Left colon (tissue), 2 donors: ENCODE measurements around the gene FBXO24. TPM values are rescaled to one million over a fixed set of nuclear protein-coding genes. Genes with fewer than 3 reads are reported as not detected.
"Not testable (repeated sequence)": the region's sequence is repeated elsewhere in the genome, so short reads cannot be mapped to it uniquely, and the experiment has no call there.

Experiments
- ATAC-seq: fragments of 200-7000 bp; cut with Tn5 transposase; one replicate; pipeline ENCODE4 v1.9.1; 2020; ENCODE audit warnings: mild to moderate bottlenecking, moderate library complexity
- DNase-seq, 2 donors: peaks; one replicate each; pipeline ENCODE4 v3.0.0-alpha.2; 2020
- intact Hi-C, 2 donors: fragments of 100-400 bp; cut with DNase I in 1 of 2; cut with micrococcal nuclease in 1 of 2; formaldehyde crosslinking; loops; one replicate each; pipeline versions ENCODE4 v1.11.2 to v1.14.0; 2022; cut with DNase I, micrococcal nuclease
- long read RNA-seq: library from polyadenylated mRNA; unstranded; transcript quantifications from one replicate; pipeline ENCODE4 v2.0.0, GENCODE V29; 2021
- total RNA-seq, 2 donors: library from RNA; stranded (reverse); fragmentation: NEBNext Ultra II Directional; extraction: Animal tissue kit (Norgen Biotek cat#: 25700); gene quantifications; one replicate each; pipeline ENCODE4 v1.2.1, GENCODE V29; 2021
- donor health status: DM: no; HTN: no; CAD: no.
- donor health status: DM: yes; HTN: yes; CAD: no.

Gene FBXO24
- under 1 TPM; 0.34 to 0.58 TPM for total RNA-seq
- long read RNA-seq, partial matches to known transcripts = 0 of 1 reads
- long read RNA-seq, other reads (novel, unspliced or antisense) = 1 of 1 reads

GRCh38 chr7:100586266-100587025 lies at the start of gene FBXO24:
Gene FBXO24 (plus strand): TSS chr7:100586328. CDS start chr7:100586626, 298 bp downstream.
- peak; percentile 78 for ATAC-seq
- intact Hi-C loops = loop anchor here in 1 of 2 donors (10.0 kb wide), 1 partner anchor 98 kb away; no protein-coding TSS in a partner anchor
- DNase-seq = peak; percentile 99 to 100

GRCh38 chr7:100536695-100537094 lies 49.4 kb upstream of the FBXO24 start:
- intact Hi-C loops, DNase-seq, ATAC-seq: not testable (repeated sequence)

GRCh38 chr7:100538348-100538653 lies 47.8 kb upstream of the FBXO24 start:
- intact Hi-C loops = no loop called here
- no peak for DNase-seq
- ATAC-seq = no peak

GRCh38 chr7:100538654-100539435 lies 47.3 kb upstream of the FBXO24 start, which contains the start of gene AGFG2:
Gene AGFG2 (plus strand): TSS chr7:100539203. CDS start chr7:100539347, 144 bp downstream.
- ATAC-seq (peak; percentile 89), DNase-seq (peak; percentile 100)
- intact Hi-C loops = no loop called here

GRCh38 chr7:100539436-100540006 lies 46.6 kb upstream of the FBXO24 start:
- intact Hi-C loops = no loop called here
- ATAC-seq (peak; percentile 6), DNase-seq (no peak)

GRCh38 chr7:100540073-100540723 lies 45.9 kb upstream of the FBXO24 start:
- peak; percentile 61 for ATAC-seq
- DNase-seq = peak; percentile 80 to 81
- intact Hi-C loops = no loop called here

GRCh38 chr7:100541309-100541708 lies 44.8 kb upstream of the FBXO24 start:
- intact Hi-C loops, ATAC-seq, DNase-seq: not testable (repeated sequence)

GRCh38 chr7:100543586-100543985 lies 42.5 kb upstream of the FBXO24 start:
- DNase-seq (no peak), ATAC-seq (no peak)
- intact Hi-C loops = no loop called here

GRCh38 chr7:100544386-100544785 lies 41.7 kb upstream of the FBXO24 start:
- DNase-seq = no peak
- intact Hi-C loops = no loop called here
- no peak for ATAC-seq

- no peak for DNase-seq
Observed at GRCh38 chr7:100544967-100545359, 41.2 kb upstream of the FBXO24 start.

GRCh38 chr7:100545360-100546128 lies 40.6 kb upstream of the FBXO24 start:
- peak in 1 of 2 donors; percentile 74 for DNase-seq
- intact Hi-C loops = no loop called here
- ATAC-seq = peak; percentile 34

More at GRCh38 chr7:100544967-100545359, 41.2 kb upstream of the FBXO24 start:
- intact Hi-C loops = no loop called here
- ATAC-seq = peak; percentile 2

GRCh38 chr7:100546129-100546925 lies 39.8 kb upstream of the FBXO24 start:
- intact Hi-C loops = no loop called here
- DNase-seq (no peak), ATAC-seq (peak; percentile 86)

GRCh38 chr7:100546926-100547800 lies 39.0 kb upstream of the FBXO24 start:
- DNase-seq (peak; percentile 52 to 68), ATAC-seq (peak; percentile 55)
- intact Hi-C loops = no loop called here

GRCh38 chr7:100547872-100548271 lies 38.3 kb upstream of the FBXO24 start:
- intact Hi-C loops = no loop called here
- ATAC-seq = no peak
- DNase-seq = no peak

GRCh38 chr7:100548446-100548845 lies 37.7 kb upstream of the FBXO24 start:
- intact Hi-C loops, ATAC-seq: not testable (repeated sequence)

GRCh38 chr7:100552532-100552931 lies 33.6 kb upstream of the FBXO24 start:
- no peak for DNase-seq
- no peak for ATAC-seq
- intact Hi-C loops = no loop called here

More at GRCh38 chr7:100548446-100548845, 37.7 kb upstream of the FBXO24 start:
- not testable (repeated sequence) for DNase-seq
